Astrocyte of the spinal cord (primary cell): ENCODE data around the gene DUSP28.

Experiments
- DNase-seq: peaks from one replicate; pipeline ENCODE4 v3.0.0; 2011; ENCODE audit warnings: low read depth, low spot score
- H3K4me3 ChIP-seq: 2 replicates; pipeline ENCODE4 v1.5.1; 2011; ENCODE audit warnings: low read depth, mild to moderate bottlenecking, low read length, moderate library complexity
- CTCF ChIP-seq: IDR thresholded peaks from 2 replicates; pipeline ENCODE4 v1.5.1; 2012; ENCODE audit warnings: low read depth, mild to moderate bottlenecking, low read length, inconsistent platforms
- in situ Hi-C: cut with HindIII; loops from 2 replicates; pipeline ENCODE4 v1.10.0; 2017; ENCODE audit warnings: low sequenced_read_pairs

DUSP28 gene

GRCh38 chr2:240597054-240597418 is 36.9 kb downstream of the DUSP28 start:
- no peak for DNase-seq
- in situ Hi-C loops, result no loop called here
- no peak overlapping the region for H3K4me3 ChIP-seq
- no peak for TF ChIP-seq CTCF

- no peak for DNase-seq
- in situ Hi-C loops, result no loop called here
- no peak for TF ChIP-seq CTCF
- H3K4me3 ChIP-seq, result no peak overlapping the region
Measured at GRCh38 chr2:240597419-240598181, 37.4 kb downstream of the DUSP28 start.

- no peak for TF ChIP-seq CTCF
- no peak for DNase-seq
- H3K4me3 ChIP-seq, result no peak overlapping the region
- in situ Hi-C loops, result no loop called here
Measured at GRCh38 chr2:240598311-240598911, 38.3 kb downstream of the DUSP28 start.

GRCh38 chr2:240599141-240599583 is 39.0 kb downstream of the DUSP28 start:
- DNase-seq, result no peak
- in situ Hi-C loops, result no loop called here
- H3K4me3 ChIP-seq, result no peak overlapping the region
- no peak for TF ChIP-seq CTCF

- in situ Hi-C loops, result no loop called here
- no peak overlapping the region for H3K4me3 ChIP-seq
- DNase-seq, result no peak
- TF ChIP-seq CTCF, result no peak
Measured at GRCh38 chr2:240600451-240600961, 40.3 kb downstream of the DUSP28 start.

- no peak for DNase-seq
Measured at GRCh38 chr2:240601061-240601830, 41.1 kb downstream of the DUSP28 start.

More at GRCh38 chr2:240601061-240601830, 41.1 kb downstream of the DUSP28 start:
- no peak overlapping the region for H3K4me3 ChIP-seq
- TF ChIP-seq CTCF, result no peak
- in situ Hi-C loops, result no loop called here
